Raji (cell line): ENCODE measurements around the gene TSC22D4.

Experiments
- POLR2A ChIP-seq: IDR thresholded peaks from 2 replicates; pipeline ENCODE4 v1.6.1; 2011; ENCODE audit warnings: low read depth, low read length, control low read depth; ENCODE audit not compliant: insufficient read depth

TSC22D4 gene

DNA sequence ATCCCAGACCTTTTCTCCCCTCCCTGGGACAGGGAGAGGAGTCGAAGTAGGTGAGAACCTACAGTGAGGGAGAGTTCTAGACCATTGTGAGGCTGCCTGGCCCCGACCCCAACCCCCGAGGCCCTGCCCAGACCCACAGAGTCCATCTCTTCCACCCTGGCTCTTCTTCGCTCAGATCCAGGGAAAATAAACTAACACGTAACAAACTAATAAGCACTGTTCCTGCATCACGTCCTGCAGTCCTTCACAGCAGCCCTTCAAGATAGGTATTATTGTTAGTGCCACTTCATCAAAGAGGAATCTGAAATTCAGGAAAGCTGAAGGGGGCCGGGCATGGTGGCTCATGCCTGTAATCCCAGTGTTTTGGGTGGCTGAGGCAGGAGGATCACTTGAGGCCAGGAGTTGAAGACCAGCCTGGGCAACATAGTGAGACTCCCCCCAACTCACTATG, 14.8 kb downstream of the TSC22D4 start, which contains the start of gene SPACDR:
Gene SPACDR, minus strand, starts transcription at position 51 of the 451 bp plus-strand sequence. CDS start 235 bp downstream, outside the sequence.
- TF ChIP-seq POLR2A, result no peak

DNA sequence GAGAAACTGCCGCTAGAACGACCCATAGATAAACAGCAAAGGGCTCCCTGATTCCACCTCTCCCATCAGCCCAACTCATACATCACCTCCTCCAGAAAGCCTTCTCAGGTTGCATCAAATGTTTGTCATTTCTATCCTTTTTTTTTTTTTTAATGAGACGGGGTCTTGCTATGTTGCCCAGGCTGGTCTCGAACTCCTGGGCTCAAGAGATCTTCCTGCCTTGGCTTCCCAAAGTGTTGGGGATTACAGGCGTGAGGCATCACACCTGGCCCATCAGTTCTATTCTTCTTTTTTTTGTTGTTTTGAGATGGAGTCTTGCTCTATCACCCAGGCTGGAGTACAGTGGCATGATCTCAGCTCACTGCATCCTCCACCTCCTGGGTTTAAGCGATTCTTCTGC, 22.0 kb downstream of the TSC22D4 start:
- no peak for TF ChIP-seq POLR2A

DNA sequence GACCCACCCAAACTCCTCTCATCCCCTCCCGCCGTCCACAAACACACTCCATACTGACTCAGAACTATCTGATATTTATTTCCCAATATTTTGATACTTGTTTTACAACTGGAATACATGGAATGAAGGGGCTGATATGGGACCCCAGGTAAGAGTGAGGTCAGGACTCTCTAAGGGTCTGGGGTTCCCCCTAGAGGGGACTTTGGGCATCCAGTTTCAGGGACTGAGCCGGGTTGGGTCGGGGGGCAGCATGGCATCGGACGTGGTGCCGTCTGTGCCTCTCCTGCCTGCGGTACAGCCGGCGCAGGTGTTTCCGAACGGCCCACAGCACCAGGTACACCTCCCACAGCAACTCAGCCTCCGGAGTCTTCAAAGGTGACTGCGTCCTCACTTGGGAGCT, 22.5 kb downstream of the TSC22D4 start:
- TF ChIP-seq POLR2A, result no peak

DNA sequence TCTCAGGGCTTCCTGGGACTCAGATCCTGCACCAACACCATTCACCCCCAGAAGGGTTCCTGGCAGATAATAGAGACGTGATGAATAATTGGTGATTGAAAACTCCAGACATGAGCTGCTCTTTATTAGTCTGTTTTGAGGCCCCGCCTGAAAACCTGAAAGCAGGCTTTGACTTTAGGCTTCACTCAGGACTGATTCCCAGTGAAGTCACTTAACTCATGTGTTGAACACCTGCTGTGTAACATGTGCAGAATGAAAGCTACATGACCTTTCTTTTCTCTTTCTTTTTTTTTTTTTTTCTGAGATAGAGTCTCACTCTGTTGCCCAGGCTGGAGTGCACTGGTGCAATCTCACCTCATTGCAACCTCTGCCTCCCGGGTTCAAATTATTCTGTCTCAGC, 23.8 kb downstream of the TSC22D4 start:
- no peak for TF ChIP-seq POLR2A

DNA sequence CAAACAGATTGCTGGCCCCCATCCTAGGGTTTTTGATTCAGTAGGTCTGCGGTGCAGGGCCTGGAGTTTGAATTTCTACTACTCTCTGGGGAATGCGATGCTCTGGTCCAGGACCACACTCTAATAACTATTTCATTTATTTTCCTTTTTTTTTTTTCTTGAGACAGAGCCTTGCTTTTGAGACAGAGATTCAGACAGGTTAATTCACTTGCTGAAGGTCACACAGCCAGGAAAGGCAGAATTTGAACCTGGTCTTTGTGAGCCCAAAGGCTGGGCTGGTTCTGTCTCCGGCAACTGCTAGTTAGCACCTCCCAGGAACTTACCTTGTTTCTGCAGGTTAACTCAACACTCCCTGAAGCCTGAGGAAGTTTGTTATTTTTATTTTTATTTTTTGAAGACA, 26.5 kb downstream of the TSC22D4 start:
- TF ChIP-seq POLR2A, result no peak

DNA sequence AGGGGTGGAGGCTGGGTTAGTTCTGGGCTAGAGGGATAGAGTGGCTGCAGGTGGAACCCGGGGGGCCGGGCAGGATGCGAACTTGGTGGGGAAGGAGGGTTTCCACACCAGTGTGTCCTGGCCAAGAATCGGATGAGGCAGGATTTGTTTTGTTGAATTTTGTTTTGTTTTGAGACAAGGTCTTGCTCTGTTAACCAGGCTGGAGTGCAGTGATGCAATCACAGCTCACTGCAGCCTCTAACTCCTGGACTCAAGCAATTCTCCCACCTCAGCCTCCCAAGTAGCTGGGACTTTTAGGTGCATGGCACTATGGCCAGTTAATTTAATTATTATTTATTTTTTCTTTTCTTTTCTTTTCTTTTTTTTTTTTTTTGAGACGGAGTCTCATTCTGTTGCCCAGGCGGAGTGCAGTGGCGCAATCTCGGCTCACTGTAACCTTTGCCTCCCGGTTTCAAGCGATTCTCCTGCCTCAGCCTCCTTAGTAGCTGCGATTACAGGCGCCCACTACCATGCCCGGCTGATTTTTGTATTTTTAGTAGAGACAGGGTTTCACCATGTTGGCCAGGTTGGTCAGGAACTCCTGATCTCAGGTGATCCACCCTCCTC, 29.7 kb downstream of the TSC22D4 start:
- TF ChIP-seq POLR2A, result no peak

DNA sequence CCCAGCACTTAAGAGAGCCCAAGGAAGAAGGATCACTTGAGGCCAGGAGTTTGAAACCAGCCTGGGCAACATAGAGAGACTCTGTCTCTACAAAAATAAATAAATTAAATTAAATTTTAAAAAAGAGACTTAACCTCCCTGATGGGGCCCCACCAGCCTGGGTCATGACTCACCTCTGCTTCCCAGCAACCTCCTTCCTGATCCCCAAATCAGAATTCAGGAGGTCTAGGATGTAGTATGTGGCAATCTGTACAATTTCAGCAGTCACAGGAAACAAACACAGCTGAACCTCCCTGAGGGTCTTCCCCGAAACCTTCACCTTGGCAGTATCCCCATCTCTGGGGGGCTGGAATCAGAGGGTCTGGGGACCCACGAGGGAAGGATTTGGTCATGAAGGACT, 33.0 kb downstream of the TSC22D4 start:
- no peak for TF ChIP-seq POLR2A

DNA sequence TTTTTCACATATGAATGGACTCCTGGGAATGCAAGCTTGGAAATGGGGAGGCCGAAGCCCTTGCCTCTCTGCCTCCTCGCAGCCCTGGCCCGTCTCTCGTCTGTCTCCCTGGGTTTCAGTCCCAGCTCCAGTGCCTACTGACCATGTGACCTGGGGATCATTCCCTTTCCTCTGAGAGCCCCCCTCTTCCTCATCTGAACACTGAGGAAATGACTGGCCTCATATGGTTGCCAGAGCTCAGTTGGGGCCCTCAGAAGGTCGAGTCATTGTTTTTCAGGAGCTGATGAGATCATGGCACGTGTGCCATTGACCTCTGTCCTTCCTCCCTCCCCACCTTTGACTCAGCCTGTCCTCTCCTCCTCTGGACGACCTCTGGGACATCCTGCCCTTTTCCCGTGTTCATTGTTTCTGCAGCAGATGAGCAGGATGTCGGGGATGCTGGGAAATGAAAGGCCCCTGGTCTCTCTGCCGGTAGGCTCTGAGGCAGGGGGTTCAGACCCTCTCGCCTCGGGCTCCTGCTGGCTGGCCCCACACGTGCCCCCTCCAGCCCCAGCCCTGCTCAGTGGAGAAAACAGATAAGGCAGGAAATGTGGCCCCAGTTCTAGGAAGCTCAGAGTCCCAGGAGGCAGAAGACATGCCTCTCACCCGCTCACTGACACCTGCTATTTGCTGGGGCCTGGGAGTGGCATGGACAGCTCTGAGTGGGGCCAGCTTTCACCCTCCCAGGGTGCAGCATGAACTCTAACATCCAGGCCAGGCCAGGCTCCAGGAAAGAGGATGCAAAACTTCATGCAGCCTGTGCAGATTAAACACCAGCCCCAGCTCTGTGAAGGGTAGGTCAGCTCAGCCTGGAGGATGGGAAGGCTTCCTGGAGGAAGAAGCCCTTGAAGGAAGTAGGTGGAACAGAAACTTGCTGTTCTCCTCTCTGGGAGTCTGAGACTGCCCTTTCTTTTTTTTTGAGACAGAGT, 34.4 kb downstream of the TSC22D4 start:
- TF ChIP-seq POLR2A, result no peak

DNA sequence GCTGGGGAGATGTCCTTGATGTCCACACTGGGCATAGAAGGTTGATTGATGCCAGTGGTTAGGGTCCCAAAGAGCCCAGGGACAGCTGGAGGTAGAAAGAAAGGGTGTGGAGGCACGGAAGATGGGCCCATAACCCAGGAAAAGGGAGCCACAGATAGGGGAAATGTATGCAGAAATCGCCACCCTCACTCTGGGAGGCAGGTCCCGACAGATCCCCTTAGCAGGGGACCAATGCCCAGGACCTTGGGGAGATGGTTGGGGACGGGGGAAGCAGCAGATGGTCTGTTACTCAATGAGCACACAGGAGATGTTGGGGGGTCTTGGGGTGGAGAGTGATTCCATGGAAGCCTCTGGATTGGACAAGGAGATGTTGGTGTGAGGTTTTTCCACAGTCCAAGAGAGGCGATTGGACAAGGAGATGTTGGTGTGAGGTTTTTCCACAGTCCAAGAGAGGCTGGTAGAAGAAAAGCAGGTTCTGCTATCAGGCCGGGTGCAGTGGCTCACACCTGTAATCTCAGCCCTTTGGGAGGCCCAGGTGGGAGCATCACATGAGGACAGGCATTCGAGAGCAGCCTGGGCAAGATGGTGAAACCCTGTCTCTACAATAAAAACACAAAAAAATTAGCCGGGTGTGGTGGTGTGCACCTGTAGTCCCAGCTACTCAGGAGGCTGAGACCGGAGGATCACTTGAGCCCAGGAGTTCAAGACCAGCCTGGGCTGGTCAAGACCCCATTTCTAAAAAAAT, 35.7 kb downstream of the TSC22D4 start:
- TF ChIP-seq POLR2A, result no peak

DNA sequence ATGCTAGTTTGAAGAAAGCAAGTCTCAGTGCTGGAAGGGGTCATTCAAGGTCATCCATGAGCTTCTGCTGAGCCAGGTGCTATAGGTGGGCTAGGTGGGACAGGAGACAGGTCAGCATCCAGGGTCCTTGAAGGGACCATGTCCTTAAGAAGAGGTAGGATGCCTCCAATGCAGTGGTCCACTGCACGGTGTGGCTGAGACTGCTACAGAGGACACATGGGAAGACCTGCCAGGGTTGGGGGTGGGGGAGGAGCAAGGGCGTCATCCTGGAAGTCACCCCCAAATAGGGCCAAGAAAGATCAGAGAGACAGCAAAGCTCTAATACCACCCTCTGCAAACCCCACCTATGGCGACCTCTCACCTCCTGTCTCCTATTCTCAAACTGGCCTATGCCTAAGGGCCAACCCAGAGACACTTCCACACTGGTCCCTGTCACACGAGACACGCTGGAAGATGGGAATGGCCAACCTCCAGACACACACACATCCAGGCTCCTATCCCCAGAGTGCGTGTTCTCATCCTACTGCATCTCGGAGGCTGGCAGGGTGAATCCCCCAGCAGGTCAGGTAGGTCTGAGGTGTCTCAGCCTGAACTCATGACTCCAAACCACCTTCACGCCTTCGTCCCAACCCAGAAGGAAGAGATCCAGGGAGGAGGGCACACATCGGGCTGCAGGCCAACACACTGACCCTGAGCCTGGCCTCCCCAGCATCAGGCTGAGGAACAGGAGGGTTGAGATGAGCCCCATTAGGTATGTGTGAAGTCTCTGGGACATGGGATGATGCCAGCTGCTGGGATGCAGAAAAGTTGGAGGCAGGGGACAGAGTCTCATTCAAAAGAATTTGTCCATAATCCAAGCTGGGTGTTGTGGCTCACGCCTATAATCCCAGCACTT, 37.1 kb downstream of the TSC22D4 start:
- no peak for TF ChIP-seq POLR2A

DNA sequence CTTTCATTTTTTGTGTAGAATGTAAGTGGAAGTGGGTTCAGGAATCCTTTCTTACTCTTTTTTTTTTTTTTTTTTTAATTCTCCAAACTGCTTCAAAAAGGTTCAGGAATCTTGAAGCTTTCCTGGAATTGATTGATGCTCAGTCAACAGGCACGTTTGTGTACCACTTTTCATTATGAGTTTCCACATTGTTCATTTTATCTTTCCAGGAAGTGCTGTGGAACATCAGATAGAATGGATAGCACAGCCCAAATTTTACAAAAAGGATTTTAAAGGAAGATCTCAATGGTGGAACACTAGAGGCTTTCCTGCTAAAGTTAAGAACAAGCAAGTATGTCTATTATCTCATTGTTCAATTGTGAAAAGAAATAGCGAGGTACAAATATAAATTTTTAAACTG, 40.8 kb downstream of the TSC22D4 start:
- no peak for TF ChIP-seq POLR2A

DNA sequence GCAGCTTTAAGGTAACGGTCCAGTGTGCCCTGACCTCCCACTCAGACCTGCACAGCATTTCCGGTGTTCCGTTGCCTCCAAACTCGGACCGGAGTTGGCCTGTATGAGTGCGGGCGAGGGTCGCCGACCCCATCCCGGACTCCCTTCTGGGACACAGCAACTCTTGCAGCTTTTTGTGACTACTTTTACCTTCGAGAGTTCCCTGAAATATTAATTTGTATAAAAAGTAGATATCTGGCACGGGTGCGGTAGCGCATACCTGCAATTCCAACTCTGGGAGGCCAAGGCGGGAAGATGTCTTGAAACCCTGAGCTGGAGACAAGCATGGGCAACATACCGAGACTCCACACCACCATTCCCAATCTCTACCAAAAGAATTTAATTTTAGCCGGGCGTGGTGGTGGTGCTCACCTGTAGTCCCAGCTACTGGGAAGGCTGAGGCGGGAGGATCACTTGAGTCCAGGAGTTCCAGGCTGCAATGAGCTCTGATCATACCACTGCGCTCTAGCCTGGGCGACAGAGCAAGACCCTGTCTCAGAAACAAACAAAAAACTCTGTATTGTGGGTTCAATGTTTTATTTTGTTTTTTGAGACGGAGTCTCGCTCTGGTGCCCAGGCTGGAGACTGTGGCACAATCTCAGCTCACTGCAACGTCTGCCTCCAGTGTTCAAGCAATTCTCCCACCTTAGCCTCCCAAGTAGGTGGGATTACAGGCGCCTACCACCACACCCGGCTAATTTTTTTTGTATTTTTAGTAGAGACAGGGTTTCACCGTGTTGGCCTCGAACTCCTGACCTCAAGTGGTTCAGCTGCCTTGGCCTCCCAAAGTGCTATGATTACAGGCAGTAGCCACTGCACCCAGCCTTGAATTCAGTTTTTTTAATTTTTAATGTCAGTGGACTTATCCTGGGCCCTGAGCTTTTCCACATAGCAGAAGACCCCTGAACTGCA, 41.6 kb downstream of the TSC22D4 start:
- no peak for TF ChIP-seq POLR2A
